ENCODE data around the gene HTR3D. TPM values are rescaled to one million over a fixed set of nuclear protein-coding genes. Genes with fewer than 3 reads are reported as not detected.
A peak's percentile ranks its signal among the peaks of the same experiment; 100 is the strongest.

Gene HTR3D
- total and polyA plus RNA-seq, 9 of the 15 experiments (the other 6 are each of a cell fraction or from before 2014, with no cell fraction given): not detected

GRCh38 chr3:184029443-184029842 lies 2.1 kb upstream of the HTR3D start (continued):
- TF ChIP-seq NCOR1 (IDR thresholded peaks at IDR 0.05): no peak
- TF ChIP-seq LCOR (CRISPR knock-in tag; IDR thresholded peaks at IDR 0.05): no peak
- TF ChIP-seq NCOA2 (IDR thresholded peaks at IDR 0.05; ENCODE audit: partially characterized antibody in 2 of 2): no peak

- H3K36me3 ChIP-seq (ENCODE audit: control insufficient read depth, insufficient read depth, low read length): no peaks in the 10 kb centered on the region
- no peak overlapping the region for H2AFZ ChIP-seq (ENCODE audit: low read depth, low read length)
- POLR2A ChIA-PET: interaction anchor here (0.7 kb wide), 1 partner anchor 12 kb away, joined by 3 read pairs; no protein-coding TSS in a partner anchor
- no peaks in the 10 kb centered on the region for H3K9me1 ChIP-seq (ENCODE audit: control insufficient read depth, insufficient read depth, low read length)
- no peak for DNase-seq (ENCODE audit: extremely low read depth in 1 of 4, low spot score in 3 of 4)
- intact Hi-C loops (cut with micrococcal nuclease): no loop called here
- no peaks in the 10 kb centered on the region for H3K9me3 ChIP-seq (replicated peaks; ENCODE audit: control insufficient read depth, insufficient read depth, low read depth, low read length)
- H3K79me2 ChIP-seq (ENCODE audit: control insufficient read depth, insufficient read depth, low read length): no peaks in the 10 kb centered on the region
- TF ChIP-seq C11orf30 (IDR thresholded peaks at IDR 0.05; ENCODE audit: low read depth) (0 out of 2 replicates have a peak, but pooled peaks have one; percentile 10), ZNF253 (CRISPR knock-in tag; conservative IDR thresholded peaks at IDR 0.05) (no peak), FOXO4 (CRISPR knock-in tag; IDR thresholded peaks at IDR 0.05) (no peak), ZC3H11A (IDR thresholded peaks at IDR 0.05; ENCODE audit: low read depth, low read length) (no peak), MAFG (tag; conservative IDR thresholded peaks at IDR 0.05) (0 out of 2 replicates have a peak, but pooled peaks have one; percentile 12), ELF1 (tag; IDR thresholded peaks at IDR 0.05) (no peak), ZNF174 (CRISPR knock-in tag; IDR thresholded peaks at IDR 0.05) (no peak), ZNF316 (IDR thresholded peaks at IDR 0.05) (peak; percentile 52), ZBTB11 (CRISPR knock-in tag; IDR thresholded peaks at IDR 0.05) (no peak), MBD2 (IDR thresholded peaks at IDR 0.05; ENCODE audit: borderline replicate concordance, low read depth) (no peak), ZNF408 (CRISPR knock-in tag; IDR thresholded peaks at IDR 0.05; ENCODE audit: low read depth) (no peak), ZNF24 (IDR thresholded peaks at IDR 0.05) (no peak), LCOR (CRISPR knock-in tag; IDR thresholded peaks at IDR 0.05) (no peak), ETV5 (CRISPR knock-in tag; IDR thresholded peaks at IDR 0.05; ENCODE audit: low read depth) (no peak), ZBTB1 (CRISPR knock-in tag; IDR thresholded peaks at IDR 0.05; ENCODE audit: borderline replicate concordance, low read depth) (no peak)
- ATAC-seq: no peak
- FAIRE-seq: no peak
- no peak overlapping the region for H3K4me3 ChIP-seq
- in situ Hi-C loops (cut with MboI): no loop called here
- H4K20me1 ChIP-seq (replicated peaks; ENCODE audit: control insufficient read depth, insufficient read depth, low read length): no peaks in the 10 kb centered on the region
- CTCF ChIA-PET (ENCODE audit: low intra/inter-chr PET ratio): no interaction called here
- no peak overlapping the region for H3K27ac ChIP-seq (ENCODE audit: extremely low read depth, low read depth, low read length)
- no peaks in the 10 kb centered on the region; a peak in 1 of 5 replicates for H3K4me1 ChIP-seq (replicated peaks in 1 of 2; ENCODE audit: control insufficient read depth in 2 of 2, insufficient read depth in 2 of 2, low read length in 2 of 2)
- H3K4me2 ChIP-seq (ENCODE audit: insufficient read depth, low read length): no peak overlapping the region
- 0% methylated on average over 3 of the region's 3 CpGs for WGBS (ENCODE audit: insufficient coverage, low coverage, missing lambda C conversion rate)
- peaks cover 7 to 10% of the 10 kb centered on the region in 2 experiments; a peak in 4 of 5 replicates for H3K27me3 ChIP-seq (ENCODE audit: control insufficient read depth in 2 of 2, insufficient read depth in 2 of 2, low read length in 2 of 2)
- no peak overlapping the region for H3K9ac ChIP-seq (ENCODE audit: insufficient read depth in 1 of 2, low read depth in 2 of 2, low read length in 2 of 2)
- BruUV-seq (replicated peaks): no TSS peak
Observed at GRCh38 chr3:184030536-184030935, 1.0 kb upstream of the HTR3D start.
